Adrenal gland (tissue), 5 donors: ENCODE measurements around the gene COL21A1.

Experiments used
- POLR2A ChIP-seq, 2 donors: fragments of 450-650 bp; IDR thresholded peaks; one replicate each; pipeline ENCODE4 v1.6.1; 2017; ENCODE audit warnings: antibody characterized with exemption in 2 of 2, mild to moderate bottlenecking in 2 of 2, moderate library complexity in 1 of 2
- TF ChIP-seq, protein P1 (sequence below), 6 experiments: fragments of 450-650 bp in 4 of 6; fragments of 200-600 bp in 2 of 6; sonication (generic) in 1 of 6; IDR thresholded peaks; 1 replicate in 5 of 6; 2 replicates in 1 of 6; pipeline versions ENCODE4 v1.5.1 to v1.8.0; 2016 to 2021; ENCODE audit warnings: antibody characterized with exemption in 6 of 6, mild to moderate bottlenecking in 2 of 6, moderate library complexity in 1 of 6
- donor health status: DM: no; HTN: no; CAD: no.

- TF ChIP-seq, protein P1, sequence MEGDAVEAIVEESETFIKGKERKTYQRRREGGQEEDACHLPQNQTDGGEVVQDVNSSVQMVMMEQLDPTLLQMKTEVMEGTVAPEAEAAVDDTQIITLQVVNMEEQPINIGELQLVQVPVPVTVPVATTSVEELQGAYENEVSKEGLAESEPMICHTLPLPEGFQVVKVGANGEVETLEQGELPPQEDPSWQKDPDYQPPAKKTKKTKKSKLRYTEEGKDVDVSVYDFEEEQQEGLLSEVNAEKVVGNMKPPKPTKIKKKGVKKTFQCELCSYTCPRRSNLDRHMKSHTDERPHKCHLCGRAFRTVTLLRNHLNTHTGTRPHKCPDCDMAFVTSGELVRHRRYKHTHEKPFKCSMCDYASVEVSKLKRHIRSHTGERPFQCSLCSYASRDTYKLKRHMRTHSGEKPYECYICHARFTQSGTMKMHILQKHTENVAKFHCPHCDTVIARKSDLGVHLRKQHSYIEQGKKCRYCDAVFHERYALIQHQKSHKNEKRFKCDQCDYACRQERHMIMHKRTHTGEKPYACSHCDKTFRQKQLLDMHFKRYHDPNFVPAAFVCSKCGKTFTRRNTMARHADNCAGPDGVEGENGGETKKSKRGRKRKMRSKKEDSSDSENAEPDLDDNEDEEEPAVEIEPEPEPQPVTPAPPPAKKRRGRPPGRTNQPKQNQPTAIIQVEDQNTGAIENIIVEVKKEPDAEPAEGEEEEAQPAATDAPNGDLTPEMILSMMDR (IDR thresholded peaks at IDR 0.05) = no peak
- no peak for TF ChIP-seq POLR2A (IDR thresholded peaks at IDR 0.05)
Measured at GRCh38 chr6:56246881-56247653, at the start of gene COL21A1.
